PFSK-1 (cell line): ENCODE results near the gene TSPAN5.

Source experiments
- FOXP2 ChIP-seq: optimal IDR thresholded peaks from 2 replicates; pipeline ENCODE3; 2011; ENCODE audit warnings: borderline replicate concordance, control low read depth, inconsistent platforms; ENCODE audit not compliant: insufficient read depth; ENCODE audit errors: extremely low read length, extremely low read depth
- POLR2AphosphoS5 ChIP-seq: IDR thresholded peaks from 2 replicates; pipeline ENCODE4 v1.6.1; 2012; ENCODE audit warnings: low read depth, mild to moderate bottlenecking, control low read depth, low read length, moderate library complexity
- SIN3A ChIP-seq: IDR thresholded peaks from 2 replicates; pipeline ENCODE4 v1.6.1; 2012; ENCODE audit warnings: mild to moderate bottlenecking, low read length, moderate library complexity, borderline replicate concordance; ENCODE audit not compliant: insufficient read depth
- TAF1 ChIP-seq: IDR thresholded peaks from 2 replicates; pipeline ENCODE4 v1.6.1; 2012; ENCODE audit warnings: low read length, control low read depth, borderline replicate concordance; ENCODE audit not compliant: insufficient read depth
- TF ChIP-seq, protein P1 (sequence below), 2 experiments: IDR thresholded peaks; 2 replicates each; pipeline versions ENCODE4 v1.6.1 to v1.8.0; 2011 to 2012; ENCODE audit warnings: low read depth in 2 of 2, low read length in 2 of 2, control low read depth in 1 of 2, inconsistent platforms in 1 of 2, mild to moderate bottlenecking in 1 of 2, moderate library complexity in 1 of 2; ENCODE audit not compliant: insufficient read depth in 1 of 2

The TSPAN5 gene

DNA sequence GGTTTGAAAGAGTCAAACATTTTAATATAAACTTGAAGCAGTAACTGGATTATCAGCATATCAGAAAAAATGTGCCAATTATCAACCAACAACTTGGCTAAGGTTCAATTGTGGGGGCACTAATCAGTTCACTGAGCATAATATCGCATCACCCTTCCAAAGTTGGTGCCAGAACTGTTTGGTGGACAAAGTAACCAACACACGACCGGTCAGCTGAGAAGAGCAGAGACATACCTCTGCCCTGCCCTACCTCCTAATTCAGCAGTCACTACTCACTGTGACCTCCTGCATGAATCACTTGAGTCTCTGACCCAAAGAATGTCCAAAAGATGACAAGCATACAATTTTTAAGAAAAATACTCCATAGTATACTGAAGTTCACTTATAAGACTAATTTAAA lies 53.2 kb downstream of the TSPAN5 start:
- TF ChIP-seq SIN3A = no peak
- no peak for TF ChIP-seq TAF1
- no peak for TF ChIP-seq POLR2AphosphoS5
- TF ChIP-seq, protein P1, sequence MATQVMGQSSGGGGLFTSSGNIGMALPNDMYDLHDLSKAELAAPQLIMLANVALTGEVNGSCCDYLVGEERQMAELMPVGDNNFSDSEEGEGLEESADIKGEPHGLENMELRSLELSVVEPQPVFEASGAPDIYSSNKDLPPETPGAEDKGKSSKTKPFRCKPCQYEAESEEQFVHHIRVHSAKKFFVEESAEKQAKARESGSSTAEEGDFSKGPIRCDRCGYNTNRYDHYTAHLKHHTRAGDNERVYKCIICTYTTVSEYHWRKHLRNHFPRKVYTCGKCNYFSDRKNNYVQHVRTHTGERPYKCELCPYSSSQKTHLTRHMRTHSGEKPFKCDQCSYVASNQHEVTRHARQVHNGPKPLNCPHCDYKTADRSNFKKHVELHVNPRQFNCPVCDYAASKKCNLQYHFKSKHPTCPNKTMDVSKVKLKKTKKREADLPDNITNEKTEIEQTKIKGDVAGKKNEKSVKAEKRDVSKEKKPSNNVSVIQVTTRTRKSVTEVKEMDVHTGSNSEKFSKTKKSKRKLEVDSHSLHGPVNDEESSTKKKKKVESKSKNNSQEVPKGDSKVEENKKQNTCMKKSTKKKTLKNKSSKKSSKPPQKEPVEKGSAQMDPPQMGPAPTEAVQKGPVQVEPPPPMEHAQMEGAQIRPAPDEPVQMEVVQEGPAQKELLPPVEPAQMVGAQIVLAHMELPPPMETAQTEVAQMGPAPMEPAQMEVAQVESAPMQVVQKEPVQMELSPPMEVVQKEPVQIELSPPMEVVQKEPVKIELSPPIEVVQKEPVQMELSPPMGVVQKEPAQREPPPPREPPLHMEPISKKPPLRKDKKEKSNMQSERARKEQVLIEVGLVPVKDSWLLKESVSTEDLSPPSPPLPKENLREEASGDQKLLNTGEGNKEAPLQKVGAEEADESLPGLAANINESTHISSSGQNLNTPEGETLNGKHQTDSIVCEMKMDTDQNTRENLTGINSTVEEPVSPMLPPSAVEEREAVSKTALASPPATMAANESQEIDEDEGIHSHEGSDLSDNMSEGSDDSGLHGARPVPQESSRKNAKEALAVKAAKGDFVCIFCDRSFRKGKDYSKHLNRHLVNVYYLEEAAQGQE (IDR thresholded peaks at IDR 0.05; ENCODE audit: insufficient read depth in 1 of 2, low read depth in 2 of 2, low read length in 2 of 2) = no peak
- TF ChIP-seq FOXP2 = no peak

DNA sequence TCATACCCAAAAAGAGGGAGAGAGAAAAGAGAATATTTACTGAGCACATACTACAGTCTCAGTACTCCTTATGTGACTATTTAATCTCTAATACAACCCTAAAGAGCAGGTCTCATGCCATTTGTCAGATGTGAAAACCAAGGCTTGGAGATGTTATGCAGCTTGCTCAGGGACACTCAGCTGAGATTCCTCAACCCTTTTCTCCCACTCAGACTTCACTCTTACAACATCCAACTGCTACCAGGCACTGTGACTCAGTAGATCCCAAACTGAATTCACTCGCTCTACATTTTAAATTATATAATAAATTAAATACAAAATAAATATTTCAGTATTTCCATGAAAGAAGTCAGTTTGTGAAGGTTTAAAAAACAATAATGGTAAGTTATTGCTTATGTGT lies 53.7 kb downstream of the TSPAN5 start:
- TF ChIP-seq, protein P1 (IDR thresholded peaks at IDR 0.05; ENCODE audit: insufficient read depth in 1 of 2, low read depth in 2 of 2, low read length in 2 of 2) = no peak
- TF ChIP-seq SIN3A (no peak), FOXP2 (no peak), TAF1 (no peak), POLR2AphosphoS5 (no peak)

DNA sequence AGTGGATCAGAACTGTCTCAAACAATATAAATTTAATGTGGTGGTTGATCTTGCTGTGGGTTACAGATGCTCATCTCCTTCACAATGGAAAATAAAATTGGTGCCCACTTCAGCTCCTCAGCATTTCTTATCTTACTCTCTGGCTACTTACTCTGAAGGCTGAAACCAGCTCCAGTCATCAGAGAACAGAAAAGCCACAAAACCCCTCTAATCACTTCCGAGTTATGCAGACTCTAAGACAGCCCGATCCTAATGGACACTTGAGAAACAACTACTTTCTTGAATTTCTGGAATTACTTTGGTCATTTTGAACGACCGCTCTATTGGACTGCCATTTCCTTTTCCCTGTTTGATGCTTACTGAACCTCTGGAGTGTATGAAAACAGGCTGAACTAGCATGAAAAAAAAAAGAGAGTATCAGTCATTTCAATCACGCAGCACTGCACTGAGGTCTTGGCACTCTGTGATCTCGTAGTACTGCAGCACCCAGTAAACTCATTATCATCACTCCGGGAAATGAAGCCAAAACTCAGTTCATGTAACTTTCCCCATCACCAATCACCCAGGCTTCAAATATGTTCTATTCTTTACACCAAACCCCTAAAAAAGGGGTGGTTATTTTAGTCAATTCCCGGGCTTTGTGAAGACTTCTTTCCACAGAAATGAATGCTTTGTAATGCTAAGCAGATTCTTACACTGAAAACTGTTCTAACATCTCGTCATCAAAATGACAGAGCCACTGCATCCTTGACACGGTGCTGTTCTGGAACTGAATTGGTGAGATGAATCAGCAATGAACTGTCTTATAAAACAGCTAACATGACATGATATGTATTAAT lies 54.5 kb downstream of the TSPAN5 start:
- TF ChIP-seq TAF1 = no peak
- no peak for TF ChIP-seq SIN3A
- no peak for TF ChIP-seq POLR2AphosphoS5
- TF ChIP-seq FOXP2 = no peak
- TF ChIP-seq, protein P1 (IDR thresholded peaks at IDR 0.05; ENCODE audit: insufficient read depth in 1 of 2, low read depth in 2 of 2, low read length in 2 of 2) = no peak

DNA sequence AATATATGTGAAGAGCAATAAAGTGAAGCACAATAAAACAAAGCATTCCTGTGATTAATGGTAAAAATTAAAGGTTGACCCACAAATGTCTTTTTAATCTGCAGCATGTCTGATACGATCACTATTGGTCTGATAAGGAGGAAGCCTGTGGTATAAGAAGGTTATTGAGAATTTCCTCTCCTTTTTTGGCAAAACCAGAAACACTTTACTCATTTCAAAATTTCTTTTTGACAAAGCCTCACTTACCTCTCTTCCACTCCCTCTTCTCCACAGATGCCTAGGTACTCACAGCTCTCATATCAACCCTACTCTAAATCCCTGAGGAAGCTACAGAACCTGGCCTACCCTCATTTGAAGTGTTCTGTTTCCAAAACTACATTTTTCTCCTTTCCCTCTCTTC lies 56.1 kb downstream of the TSPAN5 start:
- no peak for TF ChIP-seq SIN3A
- no peak for TF ChIP-seq TAF1
- TF ChIP-seq, protein P1 (IDR thresholded peaks at IDR 0.05; ENCODE audit: insufficient read depth in 1 of 2, low read depth in 2 of 2, low read length in 2 of 2) = no peak
- no peak for TF ChIP-seq POLR2AphosphoS5
- no peak for TF ChIP-seq FOXP2
